Transverse colon (tissue), 4 donors: ENCODE measurements around the gene ABCG2. TPM values are rescaled to one million over a fixed set of nuclear protein-coding genes. Genes with fewer than 3 reads are reported as not detected.
A peak's percentile ranks its signal among the peaks of the same experiment; 100 is the strongest.
"Not testable (repeated sequence)": the region's sequence is repeated elsewhere in the genome, so short reads cannot be mapped to it uniquely, and the experiment has no call there.

ENCODE experiments used
- DNase-seq: peaks from one replicate; pipeline ENCODE4 v3.0.0-alpha.2; 2019
- H3K27ac ChIP-seq, 4 donors: fragments of 200-600 bp; sonication (generic); 2 replicates each; pipeline ENCODE4 v1.5.1; 2016 to 2018; ENCODE audit warnings: inconsistent platforms in 4 of 4
- H3K27me3 ChIP-seq: fragments of 200-600 bp; sonication (generic); 2 replicates; pipeline ENCODE4 v1.5.1; 2017; ENCODE audit warnings: inconsistent platforms
- H3K36me3 ChIP-seq, 4 donors: fragments of 200-600 bp; sonication (generic); 2 replicates each; pipeline ENCODE4 v1.5.1; 2017 to 2019; ENCODE audit warnings: inconsistent platforms in 4 of 4
- H3K4me1 ChIP-seq, 4 donors: fragments of 200-600 bp; sonication (generic); 2 replicates each; pipeline ENCODE4 v1.5.1; 2017 to 2020; ENCODE audit warnings: inconsistent platforms in 4 of 4
- H3K4me3 ChIP-seq, 4 donors: fragments of 200-600 bp; sonication (generic); 1 replicate in 1 of 4; 2 replicates in 3 of 4; pipeline versions ENCODE4 v1.5.1 to v1.6.1; 2017 to 2019; ENCODE audit warnings: inconsistent platforms in 4 of 4
- H3K9me3 ChIP-seq, 2 donors: fragments of 200-600 bp; sonication (generic); 2 replicates each; pipeline ENCODE4 v1.5.1; 2017 to 2019; ENCODE audit warnings: inconsistent platforms in 2 of 2
- EP300 ChIP-seq: sonication (generic); formaldehyde crosslinking; IDR thresholded peaks from one replicate; pipeline ENCODE4 v1.6.1; 2017; ENCODE audit warnings: antibody characterized with exemption, low read depth
- POLR2A ChIP-seq: fragments of 450-650 bp; IDR thresholded peaks from one replicate; pipeline ENCODE4 v1.6.1; 2016; ENCODE audit warnings: antibody characterized with exemption, mild to moderate bottlenecking, moderate library complexity
- POLR2AphosphoS5 ChIP-seq, 3 donors: sonication (generic); formaldehyde crosslinking; IDR thresholded peaks; one replicate each; pipeline ENCODE4 v1.6.1; 2016; ENCODE audit warnings: antibody characterized with exemption in 3 of 3
- WGBS, 2 donors: methylation state at CpG; one replicate each; pipeline ENCODE4 v1.1.5; 2018; ENCODE audit warnings: low coverage in 1 of 2; 5-methylcytosine and 5-hydroxymethylcytosine counted together
- in situ Hi-C, 4 donors: fragments of 200-750 bp; cut with MboI; loops; one replicate each; pipeline versions ENCODE4 v1.15.0 to v1.15.1; 2017; ENCODE audit warnings: low sequenced_read_pairs in 3 of 4, low pct_ligation_motif_present in 1 of 4, low pct_unique_long_range_greater_than_20kb in 1 of 4
- intact Hi-C: fragments of 100-400 bp; cut with DNase I; formaldehyde crosslinking; loops from one replicate; pipeline ENCODE4 v1.15.1; 2023; ENCODE audit warnings: low total_unique reads
- total RNA-seq, 4 donors: library from RNA; depleted of rRNA; stranded (reverse); fragments of >200 nt; gene quantifications; one replicate each; pipeline ENCODE4 v1.1.0, GENCODE V29; 2016
- TF ChIP-seq, protein P1 (sequence below), 5 experiments: fragments of 200-600 bp in 3 of 5; fragments of 450-650 bp in 2 of 5; sonication (generic) in 3 of 5; IDR thresholded peaks; 1 replicate in 2 of 5; 2 replicates in 3 of 5; pipeline ENCODE4 v1.5.1; 2016 to 2017; ENCODE audit warnings: antibody characterized with exemption in 5 of 5, inconsistent platforms in 3 of 5, mild to moderate bottlenecking in 2 of 5, moderate library complexity in 1 of 5

Gene ABCG2
- total RNA-seq, 4 donors from 2014 or later: 5.6 to 36.6 (median 21.4) TPM

DNA sequence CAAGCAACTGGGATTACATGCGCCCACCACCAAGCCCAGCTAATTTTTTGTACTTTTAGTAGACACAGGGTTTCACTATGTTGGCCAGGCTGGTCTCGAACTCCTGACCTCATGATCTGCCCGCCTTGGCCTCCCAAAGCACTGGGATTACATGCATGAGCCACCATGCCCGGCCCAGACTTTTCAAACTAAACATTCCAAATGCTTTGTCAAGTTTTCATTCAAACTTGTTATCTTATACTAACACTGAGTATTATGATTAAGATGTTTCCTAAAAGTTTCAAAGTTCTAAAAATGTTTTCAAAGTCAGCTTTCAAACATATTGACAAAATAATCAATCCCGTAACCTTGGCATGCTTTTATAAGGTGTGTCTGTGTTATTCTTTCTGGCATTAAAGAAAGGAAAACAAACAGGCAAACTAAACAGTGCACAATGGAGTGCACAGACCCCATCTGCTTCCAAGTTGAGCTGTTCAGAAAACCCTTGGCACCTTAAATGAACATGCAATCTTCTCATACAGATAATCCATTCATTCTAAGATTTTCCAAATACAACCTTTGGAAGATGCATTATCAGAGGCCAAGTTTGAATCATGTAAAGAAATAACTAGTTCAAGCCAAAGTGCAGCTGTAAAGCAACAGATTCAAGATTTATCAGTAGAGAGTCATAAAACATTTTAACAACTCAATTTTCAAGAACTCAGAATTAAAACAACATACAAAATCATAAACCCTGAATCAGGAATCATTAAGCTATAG is 49.1 kb downstream of the ABCG2 start:
- Histone ChIP-seq H3K27ac (peak overlapping the region; percentile 23 to 52 (median 43)), H3K9me3 (no peaks in the 10 kb centered on the region), H3K27me3 (no peaks in the 10 kb centered on the region), H3K4me3 (no peak overlapping the region), H3K36me3 (no peaks in the 10 kb centered on the region), H3K4me1 (peaks cover 4 to 53% (median 24%) of the 10 kb centered on the region in 4 donors)
- intact Hi-C loops: no loop called here
- 58 to 63% methylated on average over 5 of the region's 5 CpGs for WGBS, 2 donors
- in situ Hi-C loops: no loop called here
- no peak for DNase-seq
- TF ChIP-seq, protein P1, sequence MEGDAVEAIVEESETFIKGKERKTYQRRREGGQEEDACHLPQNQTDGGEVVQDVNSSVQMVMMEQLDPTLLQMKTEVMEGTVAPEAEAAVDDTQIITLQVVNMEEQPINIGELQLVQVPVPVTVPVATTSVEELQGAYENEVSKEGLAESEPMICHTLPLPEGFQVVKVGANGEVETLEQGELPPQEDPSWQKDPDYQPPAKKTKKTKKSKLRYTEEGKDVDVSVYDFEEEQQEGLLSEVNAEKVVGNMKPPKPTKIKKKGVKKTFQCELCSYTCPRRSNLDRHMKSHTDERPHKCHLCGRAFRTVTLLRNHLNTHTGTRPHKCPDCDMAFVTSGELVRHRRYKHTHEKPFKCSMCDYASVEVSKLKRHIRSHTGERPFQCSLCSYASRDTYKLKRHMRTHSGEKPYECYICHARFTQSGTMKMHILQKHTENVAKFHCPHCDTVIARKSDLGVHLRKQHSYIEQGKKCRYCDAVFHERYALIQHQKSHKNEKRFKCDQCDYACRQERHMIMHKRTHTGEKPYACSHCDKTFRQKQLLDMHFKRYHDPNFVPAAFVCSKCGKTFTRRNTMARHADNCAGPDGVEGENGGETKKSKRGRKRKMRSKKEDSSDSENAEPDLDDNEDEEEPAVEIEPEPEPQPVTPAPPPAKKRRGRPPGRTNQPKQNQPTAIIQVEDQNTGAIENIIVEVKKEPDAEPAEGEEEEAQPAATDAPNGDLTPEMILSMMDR (IDR thresholded peaks at IDR 0.05): no peak
- TF ChIP-seq POLR2AphosphoS5 (IDR thresholded peaks at IDR 0.05): no peak
- no peak for TF ChIP-seq EP300
- TF ChIP-seq POLR2A: no peak

DNA sequence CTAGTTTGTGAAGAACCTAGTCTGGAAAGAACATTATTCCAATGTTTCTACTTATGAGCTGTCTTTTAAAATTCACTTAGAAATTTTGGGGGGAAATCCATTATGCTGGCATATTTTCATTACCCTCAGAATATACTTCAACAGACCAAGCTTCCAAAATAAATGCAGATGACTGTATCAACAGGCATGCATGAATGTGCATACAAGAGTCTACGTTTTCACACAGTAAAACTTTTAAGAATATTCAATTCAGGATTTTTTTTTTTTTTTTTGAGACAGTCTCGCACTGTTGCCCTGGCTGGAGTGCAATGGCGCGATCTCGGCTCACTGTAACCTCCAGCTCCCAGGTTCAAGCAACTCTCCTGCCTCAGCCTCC is 49.7 kb downstream of the ABCG2 start:
- no peak for DNase-seq
- H3K4me1 ChIP-seq: peaks cover 4 to 53% (median 24%) of the 10 kb centered on the region in 4 donors
- 87 to 90% methylated on average over 5 of the region's 5 CpGs for WGBS, 2 donors
- H3K27me3 ChIP-seq: no peaks in the 10 kb centered on the region
- in situ Hi-C loops (no loop called here), intact Hi-C loops (no loop called here)
- H3K4me3 ChIP-seq: no peak overlapping the region
- H3K9me3 ChIP-seq: no peaks in the 10 kb centered on the region
- H3K36me3 ChIP-seq: no peaks in the 10 kb centered on the region
- H3K27ac ChIP-seq: peak overlapping the region; percentile 23 to 52 (median 43)
- TF ChIP-seq POLR2AphosphoS5 (IDR thresholded peaks at IDR 0.05) (no peak), POLR2A (no peak), EP300 (no peak)
- TF ChIP-seq, protein P1 (IDR thresholded peaks at IDR 0.05): no peak

DNA sequence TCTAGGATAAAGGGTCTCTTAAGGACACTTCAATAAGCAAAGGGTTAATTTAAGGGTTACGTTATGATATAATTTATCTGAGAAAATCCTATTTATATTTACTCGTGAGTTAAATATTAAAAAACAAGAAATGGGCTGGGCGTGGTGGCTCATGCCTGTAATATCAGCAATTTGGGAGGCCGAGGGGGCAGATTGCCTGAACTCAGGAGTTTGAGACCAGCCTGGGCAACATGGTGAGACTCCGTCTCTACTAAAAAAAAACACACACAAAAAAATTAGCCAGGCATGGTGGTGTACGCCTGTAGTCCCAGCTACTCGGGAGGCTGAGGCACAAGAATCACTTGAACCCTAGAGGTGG is 50.4 kb downstream of the ABCG2 start:
- H3K36me3 ChIP-seq, H3K9me3 ChIP-seq, in situ Hi-C loops, H3K4me3 ChIP-seq, intact Hi-C loops, DNase-seq, H3K27me3 ChIP-seq: not testable (repeated sequence)
- Histone ChIP-seq H3K4me1 (peaks cover 4 to 53% (median 24%) of the 10 kb centered on the region in 4 donors), H3K27ac (peak overlapping the region; percentile 14 to 29 (median 24))
- WGBS, 2 donors: 69 to 72% methylated on average over 7 of the region's 7 CpGs

DNA sequence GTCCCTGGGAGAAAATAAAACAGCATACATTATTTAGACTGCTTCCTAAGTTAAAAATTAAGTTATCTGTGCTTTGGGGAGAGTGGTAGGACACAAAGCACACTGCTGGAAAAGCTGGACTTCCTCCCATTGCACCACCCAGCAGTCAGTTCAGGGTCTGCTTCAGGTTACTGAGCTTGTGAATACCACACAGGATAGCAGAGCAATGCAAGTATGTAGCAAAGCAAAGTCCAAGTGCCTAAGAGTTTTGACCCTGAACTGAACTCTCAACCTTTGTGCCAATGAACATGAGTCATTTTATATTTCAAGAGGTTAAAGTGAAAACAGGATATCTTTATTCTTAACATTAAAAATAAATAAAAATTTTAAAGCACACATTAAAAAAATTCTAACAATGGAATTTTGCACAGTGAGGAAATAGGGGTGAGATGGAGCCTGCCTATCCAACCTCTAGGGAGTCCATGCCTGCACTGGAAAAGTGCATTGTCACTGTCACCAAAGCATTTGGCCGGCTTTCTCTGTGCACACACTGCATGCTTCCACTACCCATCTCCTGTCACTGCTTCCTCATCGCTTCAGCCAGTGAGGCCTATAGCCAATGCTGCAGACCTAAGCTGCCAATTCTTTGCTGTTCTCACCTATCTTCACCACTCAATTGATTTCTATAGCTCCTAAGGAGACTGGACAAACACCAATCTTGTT is 50.9 kb downstream of the ABCG2 start:
- intact Hi-C loops (no loop called here), in situ Hi-C loops (no loop called here)
- Histone ChIP-seq H3K4me1 (peaks cover 4 to 49% (median 24%) of the 10 kb centered on the region in 4 donors), H3K36me3 (no peaks in the 10 kb centered on the region), H3K9me3 (no peaks in the 10 kb centered on the region), H3K27me3 (no peaks in the 10 kb centered on the region), H3K27ac (peak overlapping the region; percentile 22 to 35 (median 28)), H3K4me3 (no peak overlapping the region)
- peak; percentile 26 for DNase-seq
- TF ChIP-seq POLR2AphosphoS5 (IDR thresholded peaks at IDR 0.05): peak in 1 of 3 donors; percentile 34
- no peak for TF ChIP-seq POLR2A
- 54 to 77% methylated on average over 2 of the region's 2 CpGs for WGBS, 2 donors

DNA sequence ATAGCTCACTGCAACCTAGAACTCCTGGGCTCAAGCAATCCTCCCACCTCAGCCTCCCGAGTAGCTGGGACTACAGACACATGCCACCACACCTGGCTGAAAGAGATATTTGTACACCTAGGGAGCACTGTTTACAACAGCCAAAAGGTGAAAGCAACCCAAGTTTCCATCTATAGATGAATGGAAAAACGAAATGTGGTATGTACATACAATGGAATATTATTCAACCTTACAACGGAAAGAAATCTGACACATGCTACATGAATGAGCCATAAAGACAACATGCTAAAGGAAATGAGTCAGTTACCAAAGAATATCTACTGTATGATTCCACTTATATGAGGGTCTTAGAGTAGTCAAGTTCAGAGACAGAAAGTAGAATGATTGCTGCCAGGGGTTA is 52.2 kb downstream of the ABCG2 start:
- Histone ChIP-seq H3K9me3 (no peaks in the 10 kb centered on the region), H3K4me1 (peaks cover 4 to 49% (median 24%) of the 10 kb centered on the region in 4 donors), H3K4me3 (no peak overlapping the region), H3K27ac (no peak overlapping the region), H3K36me3 (no peaks in the 10 kb centered on the region), H3K27me3 (no peaks in the 10 kb centered on the region)
- DNase-seq: no peak
- intact Hi-C loops (no loop called here), in situ Hi-C loops (no loop called here)
- TF ChIP-seq, protein P1 (IDR thresholded peaks at IDR 0.05): no peak
- TF ChIP-seq EP300 (no peak), POLR2A (no peak), POLR2AphosphoS5 (IDR thresholded peaks at IDR 0.05) (no peak)
- 83 to 94% methylated on average over 2 to 3 of the region's 3 CpGs for WGBS, 2 donors
